Midbrain (tissue), 1 donor: ENCODE measurements around the gene ADARB2.

Experiments used
- DNase-seq: peaks from one replicate; lab custom pipeline; 2025; lab: John Stamatoyannopoulos, UW

The ADARB2 gene

DNA sequence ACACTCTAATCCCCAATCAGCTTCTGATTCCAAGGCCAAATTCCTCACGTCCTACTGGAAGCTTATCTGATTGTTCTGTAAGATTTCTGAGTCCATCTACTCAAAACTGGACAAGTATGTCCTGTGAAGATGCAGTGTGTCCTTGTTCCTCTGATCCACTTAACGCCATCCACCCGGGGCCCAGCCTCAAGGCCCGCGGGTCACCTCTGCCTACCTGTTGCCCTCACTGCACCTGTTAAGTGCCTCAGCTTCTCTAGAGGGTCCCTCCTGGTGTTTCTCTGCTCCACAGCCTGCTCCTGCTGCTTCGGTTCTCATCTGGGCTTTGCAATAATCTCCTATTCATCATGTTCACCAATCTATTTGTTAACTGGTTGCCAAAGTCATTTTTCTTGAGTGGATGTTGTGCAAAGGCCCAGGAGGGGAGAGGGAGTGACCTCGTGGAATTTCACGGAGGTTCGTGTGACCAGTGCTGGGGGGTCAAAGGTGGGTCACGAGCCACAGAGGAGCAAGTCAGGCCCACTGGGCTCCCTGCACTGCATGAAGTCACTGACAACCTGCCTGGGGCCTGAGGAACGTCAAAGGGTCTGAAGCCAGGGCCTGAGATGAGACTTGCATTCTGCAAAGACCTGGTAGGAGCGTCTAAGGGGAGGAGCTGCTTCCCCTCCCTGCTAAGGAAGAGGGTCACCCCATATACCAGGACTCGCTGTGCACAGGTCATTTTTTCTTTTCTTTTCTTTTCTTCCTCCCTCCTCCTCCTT, 343.0 kb downstream of the ADARB2 start:
- no peak for DNase-seq

DNA sequence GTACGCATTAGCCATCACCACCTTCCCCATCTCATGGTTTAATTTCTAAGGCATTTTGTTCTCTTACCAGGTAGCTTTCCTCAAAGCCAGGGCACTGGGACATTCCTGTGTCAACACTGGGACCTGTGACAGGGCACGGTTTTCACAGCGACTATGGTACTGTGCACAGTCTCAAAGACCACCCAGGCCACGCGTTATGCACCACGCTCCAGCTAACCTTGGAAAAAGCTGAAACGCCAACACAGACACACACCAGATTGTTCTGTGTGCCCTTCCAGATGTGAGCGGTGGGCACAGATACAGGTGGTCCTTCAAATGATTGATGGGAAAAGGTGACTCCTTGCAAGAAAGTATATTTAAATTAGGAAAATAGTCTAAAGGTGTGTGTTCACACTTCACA, 343.8 kb downstream of the ADARB2 start:
- no peak for DNase-seq

DNA sequence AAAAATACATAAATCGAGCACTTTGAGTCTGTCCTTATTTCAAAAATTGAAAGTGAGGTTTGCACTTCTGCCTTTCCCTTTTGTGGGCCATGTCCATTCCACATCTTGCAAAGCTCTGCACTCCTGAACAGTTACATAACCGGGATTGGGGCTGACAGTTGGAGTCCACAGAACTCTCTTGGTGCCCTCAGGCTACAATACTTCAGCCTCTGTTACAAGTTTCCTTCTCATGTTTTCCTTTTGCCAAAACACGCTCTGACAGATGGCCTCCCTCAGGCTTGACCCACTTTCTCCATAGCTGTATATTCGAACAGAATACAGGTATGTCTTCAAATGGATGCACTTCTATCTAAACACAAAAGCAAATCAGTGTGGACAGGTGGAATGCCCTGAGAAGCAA, 345.2 kb downstream of the ADARB2 start:
- DNase-seq = peak; percentile 13

DNA sequence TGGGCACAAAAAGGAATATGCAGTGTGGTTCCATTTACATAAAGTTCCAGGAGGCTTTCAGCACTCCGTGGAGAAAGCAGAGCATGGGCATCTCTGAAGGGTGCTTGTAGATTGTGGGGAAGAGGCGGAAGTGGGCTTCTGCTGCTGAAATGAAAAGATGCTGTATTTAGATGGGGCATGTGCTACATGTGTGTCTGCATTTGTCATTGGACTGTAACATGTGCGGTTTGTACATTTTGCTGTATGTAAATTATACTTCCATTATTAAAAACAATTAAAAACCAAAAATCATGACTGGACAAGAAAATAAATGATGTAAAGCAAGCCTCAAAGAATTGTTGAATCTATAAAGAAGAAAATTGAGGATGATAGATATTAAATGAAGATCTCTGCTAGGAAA, 347.1 kb downstream of the ADARB2 start:
- no peak for DNase-seq

DNA sequence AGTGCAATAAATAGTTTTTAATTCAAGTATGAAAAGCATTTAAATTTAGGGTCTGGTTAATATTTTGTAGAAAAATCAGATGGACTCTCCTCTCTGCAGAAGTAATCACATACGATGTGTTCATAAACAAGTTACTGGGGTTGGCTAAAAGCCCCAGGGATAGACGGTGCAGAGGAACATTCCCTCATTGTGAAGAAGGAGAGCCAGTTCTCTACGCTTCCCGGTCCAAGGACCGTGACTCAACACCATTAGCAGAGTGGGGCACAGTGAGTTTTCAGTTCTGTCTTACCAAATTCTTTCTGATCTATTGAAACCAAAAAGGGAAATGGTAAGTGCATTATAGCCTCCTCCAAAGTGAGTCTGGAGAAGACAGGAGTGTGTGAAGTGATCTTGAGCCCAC, 353.3 kb downstream of the ADARB2 start:
- no peak for DNase-seq

DNA sequence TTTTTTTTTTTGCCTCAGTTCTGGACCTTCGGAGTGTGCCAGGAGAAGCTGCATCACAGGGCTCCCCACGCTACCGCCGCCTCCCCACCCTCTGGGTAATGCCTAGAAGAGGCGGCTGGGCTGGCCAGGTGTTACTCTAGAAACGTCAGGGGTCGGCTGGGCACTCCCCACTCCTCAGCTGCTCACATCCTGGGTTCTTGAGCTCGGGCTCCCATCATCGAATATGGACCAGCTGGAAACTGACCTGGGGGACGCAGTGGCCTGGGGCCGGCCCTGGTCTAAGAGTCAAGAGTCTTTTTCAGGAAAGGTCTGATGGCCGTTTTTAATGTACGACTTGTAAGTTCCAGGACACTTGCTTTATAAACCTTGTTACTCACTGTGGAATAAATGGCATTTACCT, 354.6 kb downstream of the ADARB2 start:
- DNase-seq = no peak

DNA sequence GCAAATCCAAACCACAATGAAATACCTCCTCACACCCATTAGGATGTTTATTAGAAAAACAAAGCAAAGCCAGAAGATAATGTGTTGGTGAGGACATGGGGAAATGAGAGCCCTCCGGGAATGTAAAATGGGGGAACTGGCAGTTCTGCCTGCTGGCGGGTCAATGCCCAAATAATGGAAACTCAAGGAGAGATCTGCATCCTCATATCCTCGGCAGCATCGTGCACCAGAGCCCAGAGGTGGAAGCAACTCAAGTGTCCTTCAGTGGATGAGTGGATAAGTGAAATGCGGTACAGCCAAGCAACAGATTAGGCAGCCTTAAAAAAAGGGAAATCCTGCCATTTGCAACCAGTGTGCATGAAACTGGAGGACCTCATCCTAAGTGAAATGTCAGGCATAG, 356.0 kb downstream of the ADARB2 start:
- no peak for DNase-seq

DNA sequence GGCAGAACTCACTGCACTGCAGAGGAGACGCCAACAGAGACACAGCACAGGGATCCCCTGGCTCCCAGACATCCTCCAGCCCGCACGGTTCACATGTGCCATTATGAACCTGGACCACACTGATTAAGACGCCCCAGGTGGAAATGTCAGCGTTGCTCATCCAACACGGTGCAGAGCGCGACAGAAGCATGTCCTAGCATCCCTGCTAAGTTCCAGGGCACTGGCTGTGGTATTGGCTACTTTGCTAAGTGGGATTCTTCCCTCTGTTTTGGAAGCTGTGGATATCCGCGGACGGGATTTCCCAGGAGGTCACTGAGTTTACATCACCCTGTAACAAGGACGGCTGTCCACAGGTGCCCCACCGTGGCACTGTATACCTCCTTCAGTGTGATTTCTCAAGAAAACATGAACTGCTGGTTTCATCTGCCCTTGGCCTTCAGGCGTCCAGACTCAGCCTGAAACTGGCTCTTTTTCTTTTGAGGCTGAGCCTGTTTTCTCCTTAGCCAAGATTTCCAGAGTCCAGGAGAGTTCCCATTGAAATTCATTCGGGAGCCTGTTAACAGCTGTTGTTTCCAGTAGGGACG, 357.1 kb downstream of the ADARB2 start:
- no peak for DNase-seq

DNA sequence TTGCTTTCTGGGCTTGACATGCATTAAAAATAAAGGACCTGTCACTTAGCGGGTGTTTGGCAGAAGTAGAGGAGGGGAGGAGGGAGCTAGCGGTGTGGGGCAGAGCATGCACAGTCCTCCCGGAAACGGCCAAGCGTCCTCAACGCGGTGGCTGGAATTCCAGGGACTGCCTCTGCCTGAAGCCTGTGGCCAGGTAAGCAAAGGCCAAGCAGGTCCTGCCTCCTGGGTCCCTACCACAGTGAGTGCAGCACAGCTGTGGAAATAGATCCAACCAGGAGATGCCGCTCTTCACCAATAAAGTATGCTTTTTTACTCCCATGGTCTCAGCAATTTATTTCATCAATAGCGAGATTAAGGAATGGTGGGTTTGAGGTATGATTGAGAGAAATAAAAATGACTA, 357.7 kb downstream of the ADARB2 start:
- no peak for DNase-seq

DNA sequence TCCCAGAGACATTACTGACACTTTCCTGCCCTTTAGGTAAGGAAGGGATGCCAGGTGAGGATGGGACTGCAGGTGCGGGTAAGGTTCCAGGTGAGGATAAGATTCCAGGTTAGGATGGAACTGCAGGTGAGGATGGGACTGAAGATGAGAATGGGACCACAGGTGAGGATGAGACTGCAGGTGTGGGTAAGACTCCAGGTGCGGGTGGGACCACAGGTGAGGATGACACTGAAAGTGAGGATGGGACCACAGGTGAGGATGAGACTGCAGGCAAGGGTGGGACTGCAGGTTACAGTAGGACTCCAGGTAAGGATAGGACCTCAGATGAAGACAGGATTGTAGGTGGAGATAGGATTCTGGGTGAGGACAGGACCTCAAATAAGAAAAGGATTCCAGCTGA, 358.9 kb downstream of the ADARB2 start:
- no peak for DNase-seq

DNA sequence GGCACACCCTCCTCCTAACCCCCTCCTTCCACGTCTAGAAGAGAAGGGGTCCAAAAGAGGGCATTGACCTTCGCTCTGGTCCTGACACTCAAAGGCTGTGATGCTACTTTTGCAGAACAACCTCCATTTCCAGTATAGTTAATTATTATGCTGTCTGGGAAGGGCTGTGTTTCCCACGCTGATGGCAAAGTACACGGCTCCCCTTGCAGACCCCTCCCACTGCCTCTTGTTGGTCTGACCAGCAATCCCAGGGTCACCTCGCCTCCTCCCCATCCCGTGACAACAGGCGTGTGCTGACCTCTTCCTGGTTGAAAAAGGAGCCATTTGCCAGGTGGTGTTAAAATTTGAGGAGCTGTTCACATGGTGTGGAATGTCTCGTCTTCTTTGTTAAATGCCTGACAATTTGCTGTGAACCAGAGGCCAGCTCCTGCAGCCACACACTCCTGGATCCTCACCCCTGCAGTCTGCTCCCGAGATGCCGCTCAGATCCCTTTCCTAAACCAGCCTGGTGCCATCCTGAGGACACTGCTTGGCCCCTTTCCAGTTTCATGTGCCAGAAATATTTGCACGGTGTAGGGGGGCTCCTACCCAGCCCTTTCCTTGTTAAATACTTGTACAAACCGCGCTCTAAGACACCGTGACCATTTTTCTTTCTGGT, 359.5 kb downstream of the ADARB2 start:
- no peak for DNase-seq

DNA sequence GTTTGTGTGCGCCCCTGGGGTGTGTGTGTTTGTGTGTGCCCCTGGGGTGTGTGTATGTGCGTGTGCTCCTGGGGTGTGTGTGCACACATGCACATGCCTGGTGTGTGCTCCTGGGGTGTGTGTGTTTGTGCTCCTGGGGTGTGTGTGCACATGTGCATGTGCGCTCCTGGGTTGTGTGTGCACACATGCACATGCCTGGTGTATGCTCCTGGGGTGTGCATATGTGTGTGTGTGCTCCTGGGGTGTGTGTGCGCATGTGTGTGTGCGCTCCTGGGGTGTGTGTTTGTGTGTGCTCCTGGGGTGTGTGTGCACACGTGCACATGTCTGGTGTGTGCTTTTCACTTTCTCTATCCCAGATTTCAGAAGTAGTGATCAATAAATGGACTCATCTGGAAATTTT, 360.1 kb downstream of the ADARB2 start:
- DNase-seq = no peak

DNA sequence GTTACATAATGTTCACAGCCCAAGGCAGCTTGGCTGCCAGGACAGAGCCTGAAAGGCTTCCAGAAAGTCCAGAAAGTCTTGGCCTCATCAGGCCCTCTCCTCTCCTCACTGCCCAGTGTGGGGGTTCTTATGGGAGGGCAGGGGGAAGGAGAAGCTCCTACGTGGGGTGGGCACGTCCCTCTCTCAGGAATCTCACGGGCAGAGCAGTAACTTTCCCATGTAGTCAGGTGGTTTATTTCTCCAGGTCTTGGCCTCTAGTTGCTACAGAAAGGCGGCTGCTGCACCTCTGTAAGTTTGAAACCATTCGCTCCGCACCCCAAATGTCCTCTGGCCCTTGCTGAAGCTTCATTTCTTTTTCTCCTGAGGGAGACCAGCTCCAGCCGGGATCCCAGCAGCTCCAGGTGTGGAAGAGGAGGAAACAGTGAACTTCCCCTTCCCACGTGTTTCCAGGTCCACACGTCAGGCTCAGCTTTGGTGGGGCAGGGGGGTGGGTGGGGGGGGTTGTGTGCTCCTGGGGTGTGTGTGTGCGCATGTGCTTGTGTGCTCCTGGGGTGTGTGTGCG, 360.9 kb downstream of the ADARB2 start:
- DNase-seq = no peak

DNA sequence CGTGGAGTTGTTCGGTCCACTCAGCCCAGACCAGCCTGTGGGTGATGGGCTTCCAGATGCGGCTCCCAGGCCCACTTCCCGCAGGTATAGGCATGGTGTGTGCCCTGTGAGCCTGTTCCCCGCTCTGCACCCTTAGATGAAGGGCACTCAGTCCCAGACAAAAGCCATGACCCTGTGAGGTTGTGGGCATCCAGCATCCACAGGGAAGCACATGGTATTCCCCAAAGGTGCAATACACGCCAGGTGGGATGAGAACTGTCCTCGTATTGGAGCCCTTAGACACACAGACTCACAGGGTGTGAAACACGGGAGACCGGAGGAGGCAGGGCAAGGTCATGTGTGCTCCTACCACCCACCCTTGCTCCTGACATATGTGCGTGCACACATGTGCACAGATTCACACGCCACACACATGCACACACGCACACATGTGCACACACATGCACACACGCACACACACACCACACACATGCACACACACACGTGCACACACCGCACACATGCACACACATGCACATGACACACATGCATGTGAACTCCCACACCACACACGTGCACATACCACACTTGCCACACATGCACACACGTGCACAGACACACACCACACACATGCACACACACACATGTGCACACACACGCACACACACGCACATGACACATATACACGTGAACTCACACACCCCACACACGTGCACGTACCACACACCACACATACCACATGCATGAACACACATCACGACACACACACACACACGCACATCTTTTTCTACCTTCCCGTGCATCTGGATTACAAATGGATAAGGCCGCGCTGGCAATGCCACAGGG, 361.8 kb downstream of the ADARB2 start:
- DNase-seq = no peak

DNA sequence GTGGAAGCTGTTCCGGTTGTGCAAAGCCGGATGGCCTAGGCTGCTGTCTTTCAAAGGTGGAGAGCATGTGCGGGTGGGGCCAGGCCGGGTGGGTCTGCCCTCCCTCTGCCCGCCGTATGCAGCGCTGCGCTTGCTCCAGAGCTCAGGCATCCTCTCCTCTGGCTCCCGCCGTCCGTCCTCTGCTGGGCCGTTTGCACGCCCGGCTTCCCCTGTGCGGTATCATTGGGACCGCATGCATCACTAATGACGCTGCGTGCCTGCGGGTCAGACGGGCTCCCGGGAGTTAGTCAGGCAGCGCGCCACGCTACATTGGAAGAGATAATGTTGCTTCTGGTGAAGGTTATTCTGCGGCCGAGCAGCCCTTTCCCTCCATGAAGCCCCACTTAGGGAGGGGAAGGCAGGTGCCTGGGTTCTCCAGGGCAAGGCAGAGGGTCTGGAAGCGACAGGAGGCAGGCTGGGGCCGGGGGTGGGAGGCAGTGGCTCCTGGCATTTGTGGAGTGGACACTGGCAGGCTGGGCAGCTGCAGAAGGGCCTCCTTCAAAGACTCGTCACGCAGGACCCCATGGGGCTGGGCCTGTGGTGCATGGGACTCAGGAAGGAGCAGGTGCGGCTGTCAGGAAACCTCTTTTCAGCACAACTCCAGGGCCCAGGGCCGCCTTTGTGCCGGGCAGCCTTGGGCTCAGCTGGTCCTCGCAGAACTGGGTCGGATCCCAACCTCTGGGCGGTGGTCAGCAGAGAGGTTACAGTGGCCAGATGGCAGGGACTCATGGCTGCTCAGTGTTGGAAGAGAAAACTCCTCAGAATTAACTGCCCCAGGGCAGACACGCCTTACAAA, 362.6 kb downstream of the ADARB2 start:
- no peak for DNase-seq

DNA sequence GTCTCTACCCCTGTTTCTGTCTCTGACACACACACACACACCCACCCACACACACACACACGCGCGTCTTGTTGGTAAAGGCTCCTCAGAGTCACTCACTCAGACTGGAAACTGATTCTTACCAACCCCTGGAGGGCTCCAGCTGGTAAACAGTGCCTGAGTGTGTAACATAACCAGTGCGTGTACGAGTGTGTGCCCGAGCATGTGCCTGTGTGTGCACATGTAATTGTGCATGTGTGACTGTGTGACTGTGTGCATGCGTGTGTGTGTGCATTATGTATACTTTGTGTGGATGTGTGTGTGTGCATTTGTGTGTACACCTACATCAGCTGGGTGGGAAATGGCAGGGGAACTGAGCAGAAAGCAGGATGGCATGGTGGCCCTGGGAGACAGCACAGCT, 364.0 kb downstream of the ADARB2 start:
- no peak for DNase-seq

DNA sequence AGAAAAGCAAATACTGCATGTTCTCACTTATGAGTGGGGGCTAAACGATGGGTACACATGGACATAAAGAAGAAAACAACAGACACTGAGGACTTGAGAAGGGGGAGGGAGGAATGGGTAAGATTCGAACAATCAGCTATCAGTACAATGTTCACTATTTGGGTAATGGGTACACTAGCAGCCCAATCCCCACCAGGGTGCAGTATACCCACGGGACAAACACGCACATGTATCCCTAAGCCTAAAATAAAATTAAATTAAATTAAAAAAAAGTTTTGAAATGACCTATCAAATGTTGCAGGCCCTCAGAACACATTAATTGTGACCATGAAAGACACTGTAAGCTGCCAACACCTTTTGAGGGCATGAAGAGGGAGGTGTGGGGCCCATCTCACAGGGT, 365.1 kb downstream of the ADARB2 start:
- no peak for DNase-seq

DNA sequence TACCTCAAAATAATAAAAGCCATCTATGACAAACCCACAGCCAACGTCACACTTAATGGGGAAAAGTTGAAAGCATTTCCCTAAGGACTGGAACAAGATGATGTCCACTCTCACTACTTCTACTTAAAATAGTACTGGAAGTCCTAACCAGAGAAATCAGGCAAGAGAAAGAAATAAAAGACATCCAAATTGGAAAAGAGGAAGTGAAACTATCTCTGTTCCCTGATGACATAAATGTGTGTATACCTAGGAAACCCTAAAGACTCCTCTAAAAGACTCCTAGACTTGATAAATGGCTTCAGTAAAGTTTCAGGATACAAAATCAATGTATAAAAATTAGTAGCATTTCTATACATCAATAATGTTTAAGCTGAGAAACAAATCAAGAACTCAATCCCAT, 367.0 kb downstream of the ADARB2 start:
- no peak for DNase-seq

DNA sequence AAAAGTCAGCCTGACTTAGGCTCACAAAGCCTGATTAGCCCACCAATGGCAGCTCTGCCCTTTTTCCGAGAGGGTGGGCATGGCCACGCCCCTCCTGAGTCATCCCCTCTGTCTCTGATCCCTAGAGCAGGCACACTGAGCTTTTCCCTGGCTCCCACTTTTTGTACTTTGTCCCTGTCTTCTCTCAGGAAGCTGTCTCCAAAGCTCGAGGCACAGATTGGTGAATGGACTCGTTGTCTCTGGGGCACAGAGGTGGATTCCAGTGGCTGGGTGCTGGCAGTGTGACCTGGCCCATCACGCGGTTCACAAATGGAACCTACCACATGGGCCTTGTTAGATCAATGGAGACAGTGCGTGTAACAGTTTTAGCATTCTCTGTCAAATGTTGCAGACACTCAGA, 367.7 kb downstream of the ADARB2 start:
- DNase-seq = no peak

DNA sequence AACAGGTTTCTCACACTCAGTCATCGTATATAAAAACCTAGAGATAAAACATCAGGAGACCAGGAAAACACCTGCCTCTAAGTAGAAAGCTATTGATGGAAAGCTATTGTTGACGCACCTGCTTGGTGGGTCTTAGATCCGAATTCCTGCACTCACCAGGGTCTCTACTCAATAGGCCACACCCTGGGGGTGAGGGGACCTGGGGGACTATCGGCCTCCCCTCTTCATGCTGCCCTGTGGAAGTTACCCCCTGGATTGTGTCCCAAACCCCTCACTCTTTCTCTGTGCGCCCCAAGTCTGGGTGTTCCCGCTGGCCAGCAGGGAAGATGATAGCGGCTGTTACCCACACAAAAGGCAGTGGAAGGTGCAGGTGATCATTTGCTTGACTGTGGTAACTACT, 368.1 kb downstream of the ADARB2 start:
- no peak for DNase-seq

DNA sequence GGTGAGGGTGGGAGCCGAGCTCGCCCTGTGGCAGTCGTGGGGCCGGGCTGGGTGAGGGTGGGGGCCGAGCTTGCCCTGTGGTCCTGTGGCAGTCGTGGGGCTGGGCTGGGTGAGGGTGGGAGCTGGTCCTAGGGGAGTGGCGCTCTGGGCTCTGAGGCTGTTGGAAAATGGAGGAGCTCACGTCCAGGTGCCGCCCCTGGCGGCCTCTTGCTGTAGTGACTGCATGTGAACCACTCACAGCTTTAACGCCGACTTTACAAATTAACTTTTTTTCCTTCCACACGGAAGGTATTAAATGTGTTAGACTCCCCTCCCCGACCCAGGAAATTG, 368.5 kb downstream of the ADARB2 start:
- peak; percentile 5 for DNase-seq
